GM18498 (cell line): ENCODE data around the gene VEPH1.

Experiments
- ATAC-seq: cut with Tn5 transposase; IDR thresholded peaks from one replicate; pipeline ENCODE4 v1.9.1; 2021; ENCODE audit warnings: mild to moderate bottlenecking, moderate library complexity; ENCODE audit not compliant: unreplicated experiment

The VEPH1 gene

GRCh38 chr3:157526036-157526435 is 22.8 kb upstream of the VEPH1 start:
- no peak for ATAC-seq

DNA sequence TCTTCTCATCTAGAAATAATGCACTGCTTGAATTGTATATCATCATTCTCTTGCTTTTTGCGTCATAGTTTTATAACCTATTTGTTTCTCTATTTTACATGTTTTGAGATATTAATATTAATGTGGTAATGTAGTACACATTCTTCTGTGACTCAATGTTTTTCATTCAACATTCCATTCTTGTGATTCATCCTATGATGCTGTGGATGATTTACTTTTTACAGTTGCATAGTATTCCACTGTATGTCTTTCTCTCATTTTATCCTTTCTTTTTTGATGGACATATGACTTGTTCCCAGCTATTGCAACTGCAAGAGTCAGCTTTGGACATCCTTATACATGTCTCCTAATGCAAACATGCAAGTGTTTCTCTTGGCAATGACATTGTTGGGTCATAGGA is 20.6 kb upstream of the VEPH1 start:
- ATAC-seq, result no peak

- ATAC-seq, result no peak
Observed at GRCh38 chr3:157522648-157523047, 19.4 kb upstream of the VEPH1 start.

- ATAC-seq, result no peak
Observed at GRCh38 chr3:157520485-157521150, 17.4 kb upstream of the VEPH1 start.

DNA sequence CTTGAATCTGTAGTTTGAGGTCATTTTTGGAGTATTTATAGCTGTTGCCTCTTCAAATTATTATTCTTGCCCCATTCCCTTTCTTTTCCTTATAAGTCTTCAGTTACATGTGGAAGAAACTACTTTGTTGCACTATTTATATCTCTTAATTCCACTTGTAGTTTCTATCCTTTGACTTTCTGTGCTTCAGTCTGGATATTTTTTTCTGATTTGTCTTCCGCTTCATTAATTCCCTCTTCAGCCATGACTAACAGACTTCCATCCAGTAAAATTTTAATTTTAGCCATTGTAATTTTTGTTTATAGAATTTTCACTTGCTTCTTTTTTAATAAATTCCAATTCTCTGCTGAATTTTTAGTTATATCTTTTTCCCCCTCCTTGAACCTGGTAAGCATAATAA is 15.7 kb upstream of the VEPH1 start:
- ATAC-seq, result no peak

- no peak for ATAC-seq
Observed at GRCh38 chr3:157516928-157517327, 13.7 kb upstream of the VEPH1 start.

- no peak for ATAC-seq
Observed at GRCh38 chr3:157515398-157515797, 12.2 kb upstream of the VEPH1 start.

DNA sequence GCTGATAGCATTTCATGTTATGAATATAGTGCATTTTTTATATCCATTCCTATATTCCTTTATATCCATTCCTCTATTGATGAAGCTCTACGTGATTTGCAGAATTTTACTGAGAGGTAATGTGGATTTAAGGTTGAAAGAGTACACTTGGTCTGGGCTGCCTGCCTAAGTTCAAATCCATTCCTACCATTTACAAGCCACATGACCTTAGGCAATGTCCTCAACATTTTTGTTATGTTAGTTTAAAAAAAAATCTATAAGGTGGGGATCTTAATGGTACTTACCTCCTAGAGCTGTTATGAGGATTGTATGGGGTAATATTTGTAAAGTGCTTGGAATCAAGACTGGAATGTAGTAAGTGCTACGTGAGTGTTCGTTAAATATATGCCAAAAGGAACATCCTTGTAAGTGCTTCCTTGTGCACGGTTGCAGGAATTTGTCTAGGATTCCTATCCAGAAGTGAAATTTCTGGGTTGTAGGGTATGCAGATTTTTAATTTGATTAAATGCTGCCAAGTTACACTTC is 11.2 kb upstream of the VEPH1 start:
- ATAC-seq, result no peak

- ATAC-seq, result no peak
Observed at GRCh38 chr3:157513585-157513984, 10.4 kb upstream of the VEPH1 start.

DNA sequence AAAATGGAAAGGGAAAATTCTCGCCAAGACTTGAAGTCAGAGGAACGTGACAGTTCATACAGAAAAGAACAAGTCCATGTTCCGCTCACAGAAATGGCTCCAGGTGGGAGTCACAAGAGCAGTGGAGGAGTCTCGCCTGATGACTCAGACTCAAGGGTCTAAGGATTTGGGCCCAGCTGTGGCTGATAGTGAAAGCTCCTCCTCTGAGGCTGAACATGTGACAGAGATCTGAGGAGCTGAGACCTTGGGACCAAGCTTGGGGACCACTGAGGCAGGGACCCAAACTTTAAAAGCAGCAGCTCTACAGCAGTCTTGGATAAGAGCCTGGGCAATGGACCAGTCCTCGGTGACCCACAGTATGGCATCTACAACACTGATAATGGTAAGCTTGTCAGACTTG is 9.3 kb upstream of the VEPH1 start:
- ATAC-seq, result no peak

DNA sequence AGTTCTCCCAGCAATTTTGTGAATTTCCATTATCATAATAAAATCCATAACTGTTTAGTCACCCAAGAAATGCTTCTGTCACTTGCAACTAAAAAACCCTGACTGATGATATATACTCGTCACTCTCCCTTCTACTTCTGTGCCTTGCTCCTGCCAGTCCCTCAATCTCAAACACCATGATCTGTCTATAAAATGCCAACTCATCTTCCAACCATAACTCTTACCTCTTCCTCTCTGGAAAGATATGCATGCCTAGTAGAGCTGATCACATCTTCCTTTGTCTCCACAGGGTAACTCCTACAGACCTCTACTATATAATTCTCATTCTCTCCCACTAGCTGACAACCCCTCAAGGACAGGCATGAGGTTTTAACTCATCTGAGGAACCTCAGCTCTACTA is 5.2 kb upstream of the VEPH1 start:
- no peak for ATAC-seq

DNA sequence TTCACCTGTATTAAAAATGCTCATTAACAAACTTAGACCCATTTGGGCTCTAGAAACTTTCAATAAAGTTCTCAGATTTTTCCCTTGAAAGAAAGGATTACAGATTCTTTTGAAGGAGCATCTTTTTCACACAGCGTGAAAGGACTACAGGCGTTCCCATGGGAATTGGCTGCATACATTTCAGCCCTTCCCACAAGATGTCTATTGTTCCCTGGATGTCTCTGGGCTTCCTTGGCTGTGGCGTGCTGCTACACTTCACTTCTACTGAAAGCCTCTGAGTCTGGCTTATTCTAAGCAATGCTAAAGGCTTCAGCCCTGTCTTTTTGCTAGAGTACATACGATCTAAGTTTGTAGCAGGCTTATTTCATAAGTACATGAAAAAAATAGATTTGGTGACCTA is 1.4 kb downstream of the VEPH1 start:
- no peak for ATAC-seq

- no peak for ATAC-seq
Observed at GRCh38 chr3:157500232-157500631, 3.0 kb downstream of the VEPH1 start.

GRCh38 chr3:157499342-157499963 is 3.8 kb downstream of the VEPH1 start:
- no peak for ATAC-seq

- no peak for ATAC-seq
Observed at GRCh38 chr3:157498371-157498770, 4.8 kb downstream of the VEPH1 start.

GRCh38 chr3:157495846-157496245 is 7.4 kb downstream of the VEPH1 start:
- ATAC-seq, result no peak

GRCh38 chr3:157494581-157495281 is 8.5 kb downstream of the VEPH1 start:
- no peak for ATAC-seq

GRCh38 chr3:157493627-157494550 is 9.3 kb downstream of the VEPH1 start:
- no peak for ATAC-seq

GRCh38 chr3:157491136-157491535 is 12.1 kb downstream of the VEPH1 start:
- ATAC-seq, result no peak

GRCh38 chr3:157488144-157488543 is 15.1 kb downstream of the VEPH1 start:
- ATAC-seq, result no peak

- no peak for ATAC-seq
Observed at GRCh38 chr3:157487339-157487738, 15.9 kb downstream of the VEPH1 start.
